ENCODE measurements around the gene GRM2. TPM values are rescaled to one million over a fixed set of nuclear protein-coding genes. Genes with fewer than 3 reads are reported as not detected.
A peak's percentile ranks its signal among the peaks of the same experiment; 100 is the strongest.

The GRM2 gene
- total and polyA plus RNA-seq, 2 of the 8 experiments (the other 6 are each of a cell fraction or from before 2014, with no cell fraction given): 3.9 to 10.5 TPM

- TF ChIP-seq EZH2 (IDR thresholded peaks at IDR 0.05; ENCODE audit: low read depth, low read length, severe bottlenecking) (no peak), MAX (IDR thresholded peaks at IDR 0.05) (0 out of 2 replicates have a peak, but pooled peaks have one; percentile 14)
Observed at GRCh38 chr3:51718547-51719409, 11.9 kb downstream of the GRM2 start (continued).

Data from H1 (cell line).